ENCODE measurements around the gene TECTB.

The TECTB gene

GRCh38 chr10:112313234-112313633 is 30.0 kb downstream of the TECTB start:
- DNase-seq = no peak

DNA sequence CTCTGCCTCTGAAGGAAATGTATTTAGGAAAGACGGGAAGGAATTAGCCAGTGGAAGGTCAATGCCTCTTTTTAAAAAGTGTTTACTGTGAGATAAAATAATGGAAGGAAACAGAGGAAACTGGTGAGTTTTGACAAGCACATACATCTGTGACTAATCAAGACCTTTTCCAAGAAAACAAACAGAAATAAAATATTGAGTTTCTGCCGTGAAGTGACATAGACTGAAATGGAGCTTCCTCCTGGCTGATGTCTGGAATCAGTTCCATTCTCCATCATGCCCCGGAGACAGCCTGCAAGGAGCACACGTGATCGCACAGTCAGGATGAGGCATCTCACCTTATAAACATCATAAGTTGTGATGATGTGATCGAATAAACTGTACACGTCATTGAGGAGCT is 30.7 kb downstream of the TECTB start:
- DNase-seq = no peak

DNA sequence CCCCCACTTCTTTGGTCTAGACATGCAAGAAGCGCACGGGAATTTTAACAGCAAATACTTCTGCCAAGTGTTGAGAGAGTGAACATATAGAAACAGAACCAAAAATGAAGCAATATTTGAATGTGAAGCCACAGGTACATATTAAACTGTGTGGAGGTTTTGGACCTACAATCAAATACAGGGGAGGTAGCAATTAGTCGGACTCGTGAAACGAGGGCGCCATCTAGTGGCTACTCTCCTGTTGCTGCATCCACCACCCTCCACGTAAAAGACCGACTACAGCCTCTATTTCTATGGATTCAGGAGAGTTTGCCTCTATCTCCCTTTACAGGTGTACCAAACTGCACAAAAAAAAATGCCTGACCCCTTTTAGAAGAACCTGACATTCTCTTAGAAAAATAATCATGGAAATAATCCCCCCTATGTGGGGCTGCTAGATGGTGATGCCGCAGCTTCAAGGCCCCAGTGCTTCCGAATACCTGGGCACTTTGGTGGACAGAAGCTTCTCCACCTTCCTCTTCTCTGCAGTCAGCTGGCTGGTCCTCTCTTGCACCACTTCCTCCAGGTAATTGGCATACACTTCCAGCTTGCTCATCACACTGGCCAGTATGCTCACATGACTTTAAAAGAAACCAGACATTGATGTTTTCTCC is 31.7 kb downstream of the TECTB start:
- peak; percentile 57 for DNase-seq

- DNase-seq = no peak
These were observed 44.5 kb downstream of the TECTB start for GRCh38 chr10:112327678-112328077.

GRCh38 chr10:112330162-112330561 is 47.0 kb downstream of the TECTB start:
- no peak for DNase-seq

GRCh38 chr10:112330607-112331160 is 47.5 kb downstream of the TECTB start:
- no peak for DNase-seq

GRCh38 chr10:112332022-112332421 is 48.8 kb downstream of the TECTB start:
- DNase-seq = no peak

GRCh38 chr10:112332509-112333228 is 49.5 kb downstream of the TECTB start:
- DNase-seq = no peak

DNA sequence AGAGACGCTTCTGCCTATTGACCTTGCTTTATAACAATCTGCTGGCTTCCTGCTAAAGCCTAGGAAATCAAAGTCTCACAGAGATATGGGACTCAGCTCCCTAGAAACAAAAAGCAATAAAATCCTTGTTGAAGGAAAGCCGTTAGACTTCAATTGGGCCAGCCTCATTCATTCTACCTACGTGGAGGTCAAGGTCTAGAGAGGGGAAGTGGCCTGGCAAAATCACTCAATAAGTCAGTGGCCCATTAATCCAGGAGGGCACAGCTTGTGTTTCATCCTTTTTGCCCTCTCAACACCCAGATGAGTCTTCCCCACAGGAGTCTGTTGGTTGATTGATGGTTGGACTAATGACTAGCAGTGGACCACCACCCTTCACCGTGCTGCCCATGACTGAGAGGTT is 50.3 kb downstream of the TECTB start:
- DNase-seq = no peak

- no peak for DNase-seq
These were observed 52.1 kb downstream of the TECTB start for GRCh38 chr10:112335111-112335867.

- no peak for DNase-seq
These were observed 52.7 kb downstream of the TECTB start for GRCh38 chr10:112335868-112336265.

DNA sequence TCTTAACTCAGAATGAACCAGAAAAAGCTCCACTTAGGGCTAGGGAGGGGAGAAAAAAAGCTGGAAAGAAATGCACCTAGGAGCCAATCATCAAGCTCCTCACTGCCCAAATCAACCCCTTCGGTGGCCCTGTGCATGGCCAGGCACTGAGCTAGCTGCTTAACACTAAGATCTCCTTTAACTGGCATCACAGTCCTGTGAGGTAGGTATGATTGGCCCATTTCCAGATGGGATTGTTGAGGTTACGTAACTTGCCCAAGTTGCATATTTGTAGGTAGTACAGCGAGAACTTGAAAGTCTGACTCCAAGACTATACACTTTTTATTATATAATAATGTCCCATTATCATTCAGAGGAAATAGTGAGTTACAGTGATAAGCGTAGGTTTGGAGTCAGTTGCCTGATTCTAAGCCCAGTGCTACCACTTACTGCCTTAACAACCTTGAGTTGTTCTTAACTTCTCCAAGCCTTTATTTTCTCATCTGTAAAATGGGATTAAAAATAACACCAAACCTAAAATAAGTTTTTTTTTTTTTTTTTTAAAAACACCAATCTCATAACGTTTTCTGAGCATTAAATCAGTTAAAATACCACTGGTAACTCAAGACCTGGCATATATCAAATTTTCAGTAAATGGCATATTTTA is 53.5 kb downstream of the TECTB start:
- no peak for DNase-seq

- no peak for DNase-seq
These were observed 55.8 kb downstream of the TECTB start for GRCh38 chr10:112338957-112339356.

GRCh38 chr10:112340601-112341000 is 57.4 kb downstream of the TECTB start:
- no peak for DNase-seq

- DNase-seq = no peak
These were observed 60.0 kb downstream of the TECTB start for GRCh38 chr10:112343056-112343806.

DNA sequence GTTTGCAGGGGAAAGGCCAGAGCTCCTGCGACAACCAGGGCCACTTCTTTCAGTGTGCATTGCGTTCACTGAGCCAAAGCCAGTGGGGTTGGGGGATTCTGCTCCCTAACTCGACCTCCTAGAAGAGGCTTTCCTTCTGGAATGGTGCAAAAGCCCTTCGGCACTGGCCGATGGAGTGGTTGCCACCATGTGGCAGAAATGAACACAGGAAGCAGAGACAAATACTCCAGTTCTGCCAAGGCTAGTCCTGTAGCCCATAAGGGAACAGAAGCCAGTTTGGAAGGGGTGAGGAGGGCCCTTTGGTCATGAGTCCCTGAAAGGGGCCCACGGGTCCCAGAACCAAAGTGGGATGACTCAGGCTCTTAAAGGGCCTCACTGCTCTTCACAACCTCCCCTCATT is 61.1 kb downstream of the TECTB start:
- no peak for DNase-seq

GRCh38 chr10:112345202-112345601 is 62.0 kb downstream of the TECTB start:
- DNase-seq = no peak

DNA sequence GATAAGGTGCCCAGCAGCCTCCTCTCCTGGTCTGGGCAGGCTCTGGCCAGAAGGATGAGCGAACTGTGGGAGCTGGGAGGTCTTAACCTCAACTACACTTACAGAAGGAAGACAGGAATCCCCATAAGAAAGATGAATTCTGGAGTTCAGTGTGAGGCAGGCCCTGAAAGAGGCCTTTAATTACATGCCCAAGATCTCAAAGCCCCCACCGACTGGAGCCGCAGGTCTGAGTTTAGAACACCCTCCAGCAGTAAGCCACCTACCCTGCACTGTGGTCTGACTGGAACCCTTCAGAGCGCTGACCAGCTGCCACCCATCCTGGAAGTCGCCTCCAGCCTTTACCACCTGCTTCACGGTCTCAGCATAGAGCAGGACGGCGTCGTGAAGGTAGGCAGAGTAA is 62.5 kb downstream of the TECTB start:
- DNase-seq = no peak

- no peak for DNase-seq
These were observed 63.6 kb downstream of the TECTB start for GRCh38 chr10:112346774-112347173.

DNA sequence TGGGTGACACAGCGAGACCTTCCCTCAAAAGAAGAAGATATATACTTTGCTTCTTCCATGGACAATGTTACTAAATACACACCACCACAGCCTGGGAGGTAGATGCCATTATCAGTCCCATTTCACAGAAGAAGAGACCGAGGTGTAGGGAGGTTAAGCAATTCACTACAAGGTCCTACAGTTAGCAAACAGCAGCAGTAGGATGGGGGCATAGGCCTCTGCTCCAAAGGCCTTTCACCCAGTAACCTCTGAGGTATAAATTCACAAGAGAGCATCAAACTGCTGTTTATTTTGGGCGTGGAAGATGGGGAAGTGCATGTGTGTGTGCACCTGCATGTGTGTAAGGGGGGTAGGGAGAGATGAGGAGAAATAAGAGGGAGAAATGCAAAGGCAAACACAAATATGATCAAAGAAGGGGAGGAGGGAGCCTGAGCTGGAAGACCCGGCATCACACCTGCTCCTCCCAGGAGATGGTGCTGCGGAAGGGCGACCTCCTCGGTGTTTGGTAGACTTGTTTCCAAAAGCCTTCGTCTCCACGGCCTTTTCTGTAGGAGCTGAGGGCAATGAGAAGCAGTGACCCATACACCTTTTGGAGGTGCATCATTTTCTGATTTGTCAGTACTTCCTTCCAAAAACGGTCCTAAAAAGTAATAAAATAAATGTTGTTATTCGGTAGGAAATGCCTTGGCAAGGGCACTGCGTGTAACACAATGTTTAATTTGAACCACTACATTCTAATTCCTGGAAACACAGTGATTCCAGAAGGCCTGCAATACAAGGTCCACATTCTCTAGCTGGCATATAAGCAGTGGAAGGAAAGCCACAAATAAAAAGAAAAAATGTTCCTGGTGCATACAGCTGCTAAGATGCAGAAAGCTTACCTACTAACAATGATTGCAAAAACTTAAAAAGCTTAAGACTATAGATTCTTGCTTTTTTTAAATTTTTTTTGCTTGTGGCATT is 64.8 kb downstream of the TECTB start:
- DNase-seq = no peak

- DNase-seq = no peak
These were observed 65.6 kb downstream of the TECTB start for GRCh38 chr10:112348759-112349158.
